Parathyroid adenoma (tissue), 2 donors: ENCODE results near the gene HCCS.

Experiments used
- H2AFZ ChIP-seq: fragments of 300-600 bp; sonication (generic); one replicate; pipeline ENCODE4 v1.7.0; 2017; ENCODE audit warnings: antibody characterized with exemption, mild to moderate bottlenecking
- H3K27ac ChIP-seq: fragments of 300-600 bp; sonication (generic); one replicate; pipeline ENCODE4 v1.7.0; 2017
- H3K27me3 ChIP-seq: fragments of 300-600 bp; sonication (generic); one replicate; pipeline ENCODE4 v1.7.0; 2017; ENCODE audit warnings: low read length; ENCODE audit not compliant: control insufficient read depth, insufficient read depth
- H3K36me3 ChIP-seq: fragments of 300-600 bp; sonication (generic); one replicate; pipeline ENCODE4 v1.7.0; 2017; ENCODE audit warnings: low read length; ENCODE audit not compliant: control insufficient read depth, insufficient read depth
- H3K4me1 ChIP-seq: fragments of 300-600 bp; sonication (generic); one replicate; pipeline ENCODE4 v1.7.0; 2017; ENCODE audit warnings: control low read depth
- H3K4me2 ChIP-seq: fragments of 300-600 bp; sonication (generic); one replicate; pipeline ENCODE4 v1.7.0; 2017; ENCODE audit warnings: low read length
- H3K4me3 ChIP-seq: fragments of 300-600 bp; sonication (generic); one replicate; pipeline ENCODE4 v1.7.0; 2017; ENCODE audit warnings: low read depth, low read length
- H3K79me2 ChIP-seq: fragments of 300-600 bp; sonication (generic); one replicate; pipeline ENCODE4 v1.7.0; 2017; ENCODE audit warnings: control low read depth
- H3K9ac ChIP-seq: fragments of 300-600 bp; sonication (generic); one replicate; pipeline ENCODE4 v1.7.0; 2017; ENCODE audit warnings: mild to moderate bottlenecking
- H3K9me3 ChIP-seq: fragments of 300-600 bp; sonication (generic); one replicate; pipeline ENCODE4 v1.7.0; 2017; ENCODE audit warnings: low read length; ENCODE audit not compliant: control insufficient read depth
- TF ChIP-seq, protein P1 (sequence below): fragments of 300-600 bp; sonication (generic); IDR thresholded peaks from one replicate; pipeline ENCODE4 v1.7.0; 2017; ENCODE audit warnings: antibody characterized with exemption, mild to moderate bottlenecking
- donor health status: primary hyperparathyroidism.

HCCS gene

GRCh38 chrX:11097933-11098332 lies 13.2 kb upstream of the HCCS start:
- TF ChIP-seq, protein P1, sequence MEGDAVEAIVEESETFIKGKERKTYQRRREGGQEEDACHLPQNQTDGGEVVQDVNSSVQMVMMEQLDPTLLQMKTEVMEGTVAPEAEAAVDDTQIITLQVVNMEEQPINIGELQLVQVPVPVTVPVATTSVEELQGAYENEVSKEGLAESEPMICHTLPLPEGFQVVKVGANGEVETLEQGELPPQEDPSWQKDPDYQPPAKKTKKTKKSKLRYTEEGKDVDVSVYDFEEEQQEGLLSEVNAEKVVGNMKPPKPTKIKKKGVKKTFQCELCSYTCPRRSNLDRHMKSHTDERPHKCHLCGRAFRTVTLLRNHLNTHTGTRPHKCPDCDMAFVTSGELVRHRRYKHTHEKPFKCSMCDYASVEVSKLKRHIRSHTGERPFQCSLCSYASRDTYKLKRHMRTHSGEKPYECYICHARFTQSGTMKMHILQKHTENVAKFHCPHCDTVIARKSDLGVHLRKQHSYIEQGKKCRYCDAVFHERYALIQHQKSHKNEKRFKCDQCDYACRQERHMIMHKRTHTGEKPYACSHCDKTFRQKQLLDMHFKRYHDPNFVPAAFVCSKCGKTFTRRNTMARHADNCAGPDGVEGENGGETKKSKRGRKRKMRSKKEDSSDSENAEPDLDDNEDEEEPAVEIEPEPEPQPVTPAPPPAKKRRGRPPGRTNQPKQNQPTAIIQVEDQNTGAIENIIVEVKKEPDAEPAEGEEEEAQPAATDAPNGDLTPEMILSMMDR, result no peak
- H3K27ac ChIP-seq, result no peak overlapping the region

GRCh38 chrX:11099465-11099864 lies 11.7 kb upstream of the HCCS start:
- Histone ChIP-seq H3K4me1 (peaks cover 10% of the 10 kb centered on the region), H3K27ac (peak overlapping the region; percentile 19), H3K4me2 (no peak overlapping the region), H3K36me3 (no peaks in the 10 kb centered on the region), H3K4me3 (no peak overlapping the region), H3K27me3 (no peaks in the 10 kb centered on the region), H3K9me3 (no peaks in the 10 kb centered on the region), H2AFZ (no peak overlapping the region), H3K9ac (no peak overlapping the region), H3K79me2 (no peaks in the 10 kb centered on the region)
- TF ChIP-seq, protein P1, result no peak

More at GRCh38 chrX:11097933-11098332, 13.2 kb upstream of the HCCS start:
- no peak overlapping the region for H3K9ac ChIP-seq
- H3K79me2 ChIP-seq, result no peaks in the 10 kb centered on the region
- no peak overlapping the region for H3K4me3 ChIP-seq
- no peaks in the 10 kb centered on the region for H3K9me3 ChIP-seq
- no peak overlapping the region for H2AFZ ChIP-seq
- peaks cover 10% of the 10 kb centered on the region for H3K4me1 ChIP-seq
- H3K36me3 ChIP-seq, result no peaks in the 10 kb centered on the region
- no peaks in the 10 kb centered on the region for H3K27me3 ChIP-seq
- no peak overlapping the region for H3K4me2 ChIP-seq

GRCh38 chrX:11100281-11101035 lies 10.7 kb upstream of the HCCS start:
- no peaks in the 10 kb centered on the region for H3K27me3 ChIP-seq

GRCh38 chrX:11103006-11103405 lies 8.1 kb upstream of the HCCS start:
- H3K9me3 ChIP-seq, result no peaks in the 10 kb centered on the region
- TF ChIP-seq, protein P1, result no peak
- peak overlapping the region; percentile 38 for H2AFZ ChIP-seq
- no peak overlapping the region for H3K27ac ChIP-seq
- H3K4me2 ChIP-seq, result no peak overlapping the region
- no peak overlapping the region for H3K9ac ChIP-seq
- H3K36me3 ChIP-seq, result no peaks in the 10 kb centered on the region
- peaks cover 10% of the 10 kb centered on the region for H3K4me1 ChIP-seq
- no peak overlapping the region for H3K4me3 ChIP-seq
- H3K79me2 ChIP-seq, result no peaks in the 10 kb centered on the region
- H3K27me3 ChIP-seq, result no peaks in the 10 kb centered on the region

More at GRCh38 chrX:11100281-11101035, 10.7 kb upstream of the HCCS start:
- Histone ChIP-seq H3K36me3 (no peaks in the 10 kb centered on the region), H3K4me3 (no peak overlapping the region), H3K9ac (no peak overlapping the region), H3K9me3 (no peaks in the 10 kb centered on the region), H2AFZ (peak overlapping the region; percentile 52), H3K79me2 (no peaks in the 10 kb centered on the region), H3K4me2 (no peak overlapping the region), H3K4me1 (peaks cover 10% of the 10 kb centered on the region), H3K27ac (peak overlapping the region; percentile 80)
- TF ChIP-seq, protein P1, result peak; percentile 60

- no peaks in the 10 kb centered on the region for H3K79me2 ChIP-seq
- no peaks in the 10 kb centered on the region for H3K36me3 ChIP-seq
- TF ChIP-seq, protein P1, result no peak
- H3K9me3 ChIP-seq, result no peaks in the 10 kb centered on the region
- no peak overlapping the region for H3K4me2 ChIP-seq
- peaks cover 10% of the 10 kb centered on the region for H3K4me1 ChIP-seq
- no peak overlapping the region for H2AFZ ChIP-seq
- no peaks in the 10 kb centered on the region for H3K27me3 ChIP-seq
- H3K4me3 ChIP-seq, result no peak overlapping the region
- H3K27ac ChIP-seq, result no peak overlapping the region
- no peak overlapping the region for H3K9ac ChIP-seq
Measured at GRCh38 chrX:11103751-11104150, 7.4 kb upstream of the HCCS start.
